Astrocyte (in vitro differentiated cells and primary cell): Measurements from ENCODE around the gene COPS9. TPM values are rescaled to one million over a fixed set of nuclear protein-coding genes. Genes with fewer than 3 reads are reported as not detected.

Experiments used
- DNase-seq: peaks from one replicate; pipeline ENCODE4 v3.0.0-alpha.2; 2010; ENCODE audit warnings: low read depth
- FAIRE-seq: peaks from 2 replicates; lab custom pipeline; 2011; peaks lifted over from hg19 to GRCh38; lab: Jason Lieb, UNC
- H2AFZ ChIP-seq: 2 replicates; pipeline ENCODE4 v1.6.0; 2012; ENCODE audit warnings: low read depth, low read length, inconsistent platforms
- H3K27ac ChIP-seq: 2 replicates; pipeline ENCODE4 v1.5.1; 2011; ENCODE audit warnings: low read depth, low read length, inconsistent platforms
- H3K27me3 ChIP-seq: 2 replicates; pipeline ENCODE4 v1.6.0; 2011; ENCODE audit warnings: low read length, inconsistent platforms; ENCODE audit not compliant: insufficient read depth
- H3K36me3 ChIP-seq: 2 replicates; pipeline ENCODE4 v1.5.1; 2011; ENCODE audit warnings: low read length, inconsistent platforms; ENCODE audit not compliant: insufficient read depth
- H3K4me1 ChIP-seq: 2 replicates; pipeline ENCODE4 v1.5.1; 2011; ENCODE audit warnings: low read length, inconsistent platforms; ENCODE audit not compliant: insufficient read depth
- H3K4me2 ChIP-seq: 2 replicates; pipeline ENCODE4 v1.6.0; 2012; ENCODE audit warnings: low read length, inconsistent platforms
- H3K4me3 ChIP-seq: 2 replicates; pipeline ENCODE4 v1.5.1; 2011; ENCODE audit warnings: low read depth, mild to moderate bottlenecking, low read length, inconsistent platforms; ENCODE audit not compliant: insufficient read depth
- H3K79me2 ChIP-seq: 2 replicates; pipeline ENCODE4 v1.6.0; 2012; ENCODE audit warnings: mild to moderate bottlenecking, low read length, inconsistent platforms; ENCODE audit not compliant: insufficient read depth
- H3K9ac ChIP-seq: 2 replicates; pipeline ENCODE4 v1.6.0; 2012; ENCODE audit warnings: mild to moderate bottlenecking, low read length, inconsistent platforms
- H3K9me3 ChIP-seq: 2 replicates; pipeline ENCODE4 v1.5.1; 2012; ENCODE audit warnings: low read depth, mild to moderate bottlenecking, low read length, inconsistent platforms; ENCODE audit not compliant: insufficient read depth
- H4K20me1 ChIP-seq: 2 replicates; pipeline ENCODE4 v1.6.0; 2012; ENCODE audit warnings: low read length, inconsistent platforms; ENCODE audit not compliant: insufficient read depth
- H3K27ac Mint-ChIP-seq: one replicate; pipeline ENCODE4 v1.8.0; 2021; ENCODE audit warnings: mild to moderate bottlenecking, mixed read lengths; ENCODE audit not compliant: unreplicated experiment
- H3K27me3 Mint-ChIP-seq: one replicate; pipeline ENCODE4 v1.8.0; 2021; ENCODE audit warnings: low read depth, mixed read lengths; ENCODE audit not compliant: unreplicated experiment
- H3K36me3 Mint-ChIP-seq: one replicate; pipeline ENCODE4 v1.8.0; 2021; ENCODE audit warnings: low read depth, mixed read lengths; ENCODE audit not compliant: unreplicated experiment
- H3K4me1 Mint-ChIP-seq: one replicate; pipeline ENCODE4 v1.8.0; 2021; ENCODE audit warnings: low read depth, mixed read lengths; ENCODE audit not compliant: unreplicated experiment
- H3K4me3 Mint-ChIP-seq: one replicate; pipeline ENCODE4 v1.8.0; 2021; ENCODE audit warnings: mild to moderate bottlenecking, moderate library complexity, mixed read lengths; ENCODE audit not compliant: unreplicated experiment
- H3K9me3 Mint-ChIP-seq: one replicate; pipeline ENCODE4 v1.8.0; 2021; ENCODE audit warnings: mild to moderate bottlenecking, mixed read lengths; ENCODE audit not compliant: unreplicated experiment
- CTCF ChIP-seq: IDR thresholded peaks from 2 replicates; pipeline ENCODE4 v1.5.1; 2011; ENCODE audit warnings: low read depth, mild to moderate bottlenecking, inconsistent platforms, low read length, moderate library complexity; ENCODE audit not compliant: insufficient read depth
- EZH2 ChIP-seq: IDR thresholded peaks from 2 replicates; pipeline ENCODE4 v1.6.1; 2012; ENCODE audit warnings: mild to moderate bottlenecking, low read length, inconsistent platforms; ENCODE audit not compliant: insufficient read depth
- total RNA-seq: library from RNA; stranded (reverse); gene quantifications from 2 replicates; pipeline ENCODE4 v1.2.1, GENCODE V29; 2021

Gene COPS9
- total RNA-seq, 1 donor from 2014 or later, result 192 TPM

GRCh38 chr2:240106765-240107476 lies 29.2 kb downstream of the COPS9 start:
- no peak overlapping the region for H3K9ac ChIP-seq
- H3K27me3 ChIP-seq, result no peaks in the 10 kb centered on the region
- Mint-ChIP-seq H3K4me3 (no peak overlapping the region), H3K9me3 (no peaks in the 10 kb centered on the region), H3K36me3 (no peaks in the 10 kb centered on the region), H3K27ac (no peak overlapping the region), H3K27me3 (peaks cover 25% of the 10 kb centered on the region), H3K4me1 (no peaks in the 10 kb centered on the region)
- H3K4me3 ChIP-seq, result no peak overlapping the region
- no peak for FAIRE-seq
- no peak overlapping the region for H3K27ac ChIP-seq
- no peaks in the 10 kb centered on the region for H3K4me1 ChIP-seq
- no peak for DNase-seq
- H3K36me3 ChIP-seq, result no peaks in the 10 kb centered on the region
- no peaks in the 10 kb centered on the region for H4K20me1 ChIP-seq
- no peaks in the 10 kb centered on the region for H3K79me2 ChIP-seq
- H3K9me3 ChIP-seq, result no peaks in the 10 kb centered on the region
- H3K4me2 ChIP-seq, result no peak overlapping the region
- H2AFZ ChIP-seq, result no peak overlapping the region
- TF ChIP-seq CTCF, result no peak
- TF ChIP-seq EZH2, result no peak

GRCh38 chr2:240105982-240106381 lies 30.1 kb downstream of the COPS9 start:
- no peaks in the 10 kb centered on the region for H3K36me3 Mint-ChIP-seq
- Histone ChIP-seq H3K36me3 (no peaks in the 10 kb centered on the region), H3K27me3 (peaks cover 3% of the 10 kb centered on the region), H3K9ac (no peak overlapping the region), H3K79me2 (no peaks in the 10 kb centered on the region), H3K27ac (no peak overlapping the region), H2AFZ (no peak overlapping the region), H4K20me1 (no peaks in the 10 kb centered on the region), H3K4me1 (no peaks in the 10 kb centered on the region), H3K9me3 (no peaks in the 10 kb centered on the region), H3K4me3 (no peak overlapping the region), H3K4me2 (no peak overlapping the region)
- no peak overlapping the region for H3K4me3 Mint-ChIP-seq
- FAIRE-seq (no peak), DNase-seq (no peak)
- no peak for TF ChIP-seq EZH2
- TF ChIP-seq CTCF, result no peak
- H3K27ac Mint-ChIP-seq, result no peak overlapping the region
- peaks cover 21% of the 10 kb centered on the region for H3K27me3 Mint-ChIP-seq
- peaks cover 2% of the 10 kb centered on the region for H3K9me3 Mint-ChIP-seq
- no peaks in the 10 kb centered on the region for H3K4me1 Mint-ChIP-seq

GRCh38 chr2:240103136-240103535 lies 33.0 kb downstream of the COPS9 start:
- no peak overlapping the region for H2AFZ ChIP-seq
- H3K27me3 Mint-ChIP-seq, result peaks cover 18% of the 10 kb centered on the region
- H3K36me3 ChIP-seq, result no peaks in the 10 kb centered on the region
- no peaks in the 10 kb centered on the region for H3K79me2 ChIP-seq
- H3K4me3 ChIP-seq, result no peak overlapping the region
- no peaks in the 10 kb centered on the region for H3K4me1 Mint-ChIP-seq
- H3K9ac ChIP-seq, result no peak overlapping the region
- DNase-seq, result no peak
- H3K4me1 ChIP-seq, result no peaks in the 10 kb centered on the region
- no peak overlapping the region for H3K27ac Mint-ChIP-seq
- no peaks in the 10 kb centered on the region for H4K20me1 ChIP-seq
- H3K9me3 Mint-ChIP-seq, result peaks cover 12% of the 10 kb centered on the region
- no peak for FAIRE-seq
- no peaks in the 10 kb centered on the region for H3K36me3 Mint-ChIP-seq
- no peak for TF ChIP-seq CTCF
- H3K27me3 ChIP-seq, result peaks cover 3% of the 10 kb centered on the region
- no peaks in the 10 kb centered on the region for H3K9me3 ChIP-seq
- H3K4me2 ChIP-seq, result no peak overlapping the region
- no peak overlapping the region for H3K4me3 Mint-ChIP-seq
- H3K27ac ChIP-seq, result no peak overlapping the region
